ENCODE results near the gene NUDT22. TPM values are rescaled to one million over a fixed set of nuclear protein-coding genes. Genes with fewer than 3 reads are reported as not detected.

Gene NUDT22
- total RNA-seq, 1 donor from 2014 or later = 40.7 TPM

GRCh38 chr11:64185175-64185692 is 40.8 kb upstream of the NUDT22 start:
- DNase-seq (ENCODE audit: low read depth) = peak; percentile 75
- TF ChIP-seq, protein P1, sequence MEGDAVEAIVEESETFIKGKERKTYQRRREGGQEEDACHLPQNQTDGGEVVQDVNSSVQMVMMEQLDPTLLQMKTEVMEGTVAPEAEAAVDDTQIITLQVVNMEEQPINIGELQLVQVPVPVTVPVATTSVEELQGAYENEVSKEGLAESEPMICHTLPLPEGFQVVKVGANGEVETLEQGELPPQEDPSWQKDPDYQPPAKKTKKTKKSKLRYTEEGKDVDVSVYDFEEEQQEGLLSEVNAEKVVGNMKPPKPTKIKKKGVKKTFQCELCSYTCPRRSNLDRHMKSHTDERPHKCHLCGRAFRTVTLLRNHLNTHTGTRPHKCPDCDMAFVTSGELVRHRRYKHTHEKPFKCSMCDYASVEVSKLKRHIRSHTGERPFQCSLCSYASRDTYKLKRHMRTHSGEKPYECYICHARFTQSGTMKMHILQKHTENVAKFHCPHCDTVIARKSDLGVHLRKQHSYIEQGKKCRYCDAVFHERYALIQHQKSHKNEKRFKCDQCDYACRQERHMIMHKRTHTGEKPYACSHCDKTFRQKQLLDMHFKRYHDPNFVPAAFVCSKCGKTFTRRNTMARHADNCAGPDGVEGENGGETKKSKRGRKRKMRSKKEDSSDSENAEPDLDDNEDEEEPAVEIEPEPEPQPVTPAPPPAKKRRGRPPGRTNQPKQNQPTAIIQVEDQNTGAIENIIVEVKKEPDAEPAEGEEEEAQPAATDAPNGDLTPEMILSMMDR (IDR thresholded peaks at IDR 0.05; ENCODE audit: insufficient read depth, low read depth, low read length) = peak; percentile 7
- TF ChIP-seq EZH2 (IDR thresholded peaks at IDR 0.05; ENCODE audit: insufficient read depth, low read length) = no peak
- Histone ChIP-seq H3K79me2 (ENCODE audit: insufficient read depth, low read length) (peaks cover 27% of the 10 kb centered on the region), H3K9me3 (ENCODE audit: insufficient read depth, low read depth, low read length) (no peaks in the 10 kb centered on the region), H3K4me1 (ENCODE audit: insufficient read depth, low read length) (peaks cover 22% of the 10 kb centered on the region), H3K4me2 (ENCODE audit: low read length) (peak overlapping the region; percentile 93), H3K36me3 (ENCODE audit: insufficient read depth, low read length) (peaks cover 5% of the 10 kb centered on the region), H3K9ac (ENCODE audit: low read length) (peak overlapping the region; percentile 90), H3K27ac (ENCODE audit: low read depth, low read length) (peak overlapping the region; percentile 86), H3K4me3 (ENCODE audit: insufficient read depth, low read depth, low read length) (peak overlapping the region; percentile 70), H3K27me3 (ENCODE audit: insufficient read depth, low read length) (no peaks in the 10 kb centered on the region), H4K20me1 (ENCODE audit: insufficient read depth, low read length) (peaks cover 11% of the 10 kb centered on the region), H2AFZ (ENCODE audit: low read depth, low read length) (peak overlapping the region; percentile 76)
- Mint-ChIP-seq H3K4me1 (ENCODE audit: low read depth, unreplicated experiment) (peaks cover 17% of the 10 kb centered on the region), H3K9me3 (ENCODE audit: unreplicated experiment) (no peaks in the 10 kb centered on the region), H3K27me3 (ENCODE audit: low read depth, unreplicated experiment) (no peaks in the 10 kb centered on the region), H3K36me3 (ENCODE audit: low read depth, unreplicated experiment) (peaks cover 3% of the 10 kb centered on the region), H3K4me3 (ENCODE audit: unreplicated experiment) (peak overlapping the region; percentile 96), H3K27ac (ENCODE audit: unreplicated experiment) (peak overlapping the region; percentile 87)
- no peak for FAIRE-seq

DNA sequence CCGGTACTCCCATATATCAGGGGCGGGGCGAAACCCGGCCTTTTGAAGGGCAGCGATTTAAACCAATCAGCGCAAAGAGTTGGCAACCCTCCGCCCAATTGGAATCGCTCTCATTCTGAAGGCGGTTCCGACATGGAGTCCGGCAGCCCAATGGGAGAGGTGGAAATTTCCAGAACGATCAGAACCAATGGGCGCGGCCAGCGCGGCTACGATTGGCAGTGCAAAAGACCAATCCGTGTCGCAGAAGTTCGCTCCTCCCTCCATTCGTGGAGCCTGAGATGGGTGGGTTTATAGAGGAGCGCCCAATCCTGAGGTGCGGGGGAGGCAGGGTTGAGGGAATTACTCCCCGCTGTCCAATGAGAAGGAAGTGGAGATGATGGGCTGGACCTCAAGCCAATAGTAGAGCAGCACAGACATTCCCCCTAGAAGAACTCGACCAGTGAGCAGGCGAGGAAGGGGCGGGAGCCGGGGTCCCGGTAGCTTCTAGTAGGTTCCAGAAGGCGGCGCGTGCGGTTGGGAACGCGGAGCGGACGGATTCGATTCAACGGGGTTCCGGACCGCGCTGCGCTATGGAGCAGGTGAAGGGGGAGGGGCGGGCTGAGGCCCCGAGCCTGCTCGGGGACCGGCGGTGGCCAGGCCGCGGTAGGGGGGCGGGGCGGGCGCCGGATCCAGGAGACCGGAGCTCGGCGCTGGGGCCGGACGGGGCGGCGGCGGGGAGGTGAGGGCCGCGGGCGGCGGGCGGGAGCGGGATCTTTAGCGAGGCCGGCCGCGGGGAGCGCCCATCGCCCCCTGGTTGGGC is 40.2 kb upstream of the NUDT22 start, which contains the start of gene STIP1:
TSS of gene STIP1 (plus strand) at position 479 of the 799 bp plus-strand sequence. CDS start at position 570, 91 bp downstream.
- H3K27ac ChIP-seq (ENCODE audit: low read depth, low read length) = peak within 1 kb of the TSS; percentile 86
- H3K9ac ChIP-seq (ENCODE audit: low read length) = peak within 1 kb of the TSS; percentile 90
- peak within 1 kb of the TSS; percentile 96 for H3K4me3 Mint-ChIP-seq (ENCODE audit: unreplicated experiment)
- H3K9me3 ChIP-seq (ENCODE audit: insufficient read depth, low read depth, low read length) = no peaks in the 10 kb centered on the region
- H3K27me3 Mint-ChIP-seq (ENCODE audit: low read depth, unreplicated experiment) = no peaks in the 10 kb centered on the region
- peaks cover 17% of the 10 kb centered on the region for H4K20me1 ChIP-seq (ENCODE audit: insufficient read depth, low read length)
- peaks cover 3% of the 10 kb centered on the region for H3K36me3 Mint-ChIP-seq (ENCODE audit: low read depth, unreplicated experiment)
- H2AFZ ChIP-seq (ENCODE audit: low read depth, low read length) = peak within 1 kb of the TSS; percentile 76
- H3K27me3 ChIP-seq (ENCODE audit: insufficient read depth, low read length) = no peaks in the 10 kb centered on the region
- H3K4me2 ChIP-seq (ENCODE audit: low read length) = peak within 1 kb of the TSS; percentile 93
- peak; percentile 32 for FAIRE-seq
- peaks cover 17% of the 10 kb centered on the region for H3K4me1 Mint-ChIP-seq (ENCODE audit: low read depth, unreplicated experiment)
- peaks cover 33% of the 10 kb centered on the region for H3K79me2 ChIP-seq (ENCODE audit: insufficient read depth, low read length)
- H3K36me3 ChIP-seq (ENCODE audit: insufficient read depth, low read length) = peaks cover 5% of the 10 kb centered on the region
- TF ChIP-seq, protein P1 (IDR thresholded peaks at IDR 0.05; ENCODE audit: insufficient read depth, low read depth, low read length) = peak; percentile 19
- TF ChIP-seq EZH2 (IDR thresholded peaks at IDR 0.05; ENCODE audit: insufficient read depth, low read length) = no peak
- H3K27ac Mint-ChIP-seq (ENCODE audit: unreplicated experiment) = peak within 1 kb of the TSS; percentile 93
- peaks cover 21% of the 10 kb centered on the region for H3K4me1 ChIP-seq (ENCODE audit: insufficient read depth, low read length)
- DNase-seq (ENCODE audit: low read depth) = peak; percentile 100
- peak within 1 kb of the TSS; percentile 70 for H3K4me3 ChIP-seq (ENCODE audit: insufficient read depth, low read depth, low read length)
- H3K9me3 Mint-ChIP-seq (ENCODE audit: unreplicated experiment) = no peaks in the 10 kb centered on the region
